ENCODE measurements around the gene TDRD6.

TDRD6 gene

DNA sequence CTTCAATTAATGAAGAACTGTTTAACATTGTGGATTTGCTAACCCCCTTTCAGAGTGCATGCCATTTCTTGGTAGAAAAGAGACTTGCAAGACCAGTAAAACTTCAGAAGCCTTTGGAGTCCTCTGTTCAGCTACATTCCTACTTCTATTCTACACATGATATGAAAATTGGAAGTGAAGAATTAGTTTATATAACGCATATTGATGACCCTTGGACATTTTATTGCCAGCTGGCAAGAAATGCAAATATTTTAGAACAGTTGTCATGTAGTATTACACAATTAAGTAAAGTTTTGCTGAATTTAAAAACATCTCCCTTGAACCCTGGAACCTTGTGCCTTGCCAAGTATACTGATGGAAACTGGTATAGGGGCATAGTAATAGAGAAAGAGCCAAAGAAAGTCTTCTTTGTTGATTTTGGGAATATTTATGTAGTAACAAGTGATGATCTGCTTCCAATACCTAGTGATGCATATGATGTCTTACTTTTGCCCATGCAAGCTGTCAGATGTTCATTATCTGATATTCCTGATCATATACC, 3.3 kb downstream of the TDRD6 start:
- in situ Hi-C loops (cut with MboI; ENCODE audit: low sequenced_read_pairs, unreplicated experiment): no loop called here
- no peak for DNase-seq (ENCODE audit: low spot score)
- TF ChIP-seq, protein P1, sequence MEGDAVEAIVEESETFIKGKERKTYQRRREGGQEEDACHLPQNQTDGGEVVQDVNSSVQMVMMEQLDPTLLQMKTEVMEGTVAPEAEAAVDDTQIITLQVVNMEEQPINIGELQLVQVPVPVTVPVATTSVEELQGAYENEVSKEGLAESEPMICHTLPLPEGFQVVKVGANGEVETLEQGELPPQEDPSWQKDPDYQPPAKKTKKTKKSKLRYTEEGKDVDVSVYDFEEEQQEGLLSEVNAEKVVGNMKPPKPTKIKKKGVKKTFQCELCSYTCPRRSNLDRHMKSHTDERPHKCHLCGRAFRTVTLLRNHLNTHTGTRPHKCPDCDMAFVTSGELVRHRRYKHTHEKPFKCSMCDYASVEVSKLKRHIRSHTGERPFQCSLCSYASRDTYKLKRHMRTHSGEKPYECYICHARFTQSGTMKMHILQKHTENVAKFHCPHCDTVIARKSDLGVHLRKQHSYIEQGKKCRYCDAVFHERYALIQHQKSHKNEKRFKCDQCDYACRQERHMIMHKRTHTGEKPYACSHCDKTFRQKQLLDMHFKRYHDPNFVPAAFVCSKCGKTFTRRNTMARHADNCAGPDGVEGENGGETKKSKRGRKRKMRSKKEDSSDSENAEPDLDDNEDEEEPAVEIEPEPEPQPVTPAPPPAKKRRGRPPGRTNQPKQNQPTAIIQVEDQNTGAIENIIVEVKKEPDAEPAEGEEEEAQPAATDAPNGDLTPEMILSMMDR (IDR thresholded peaks at IDR 0.05; ENCODE audit: borderline replicate concordance, control extremely low read depth, extremely low read depth, insufficient read depth, missing control alignments): no peak

DNA sequence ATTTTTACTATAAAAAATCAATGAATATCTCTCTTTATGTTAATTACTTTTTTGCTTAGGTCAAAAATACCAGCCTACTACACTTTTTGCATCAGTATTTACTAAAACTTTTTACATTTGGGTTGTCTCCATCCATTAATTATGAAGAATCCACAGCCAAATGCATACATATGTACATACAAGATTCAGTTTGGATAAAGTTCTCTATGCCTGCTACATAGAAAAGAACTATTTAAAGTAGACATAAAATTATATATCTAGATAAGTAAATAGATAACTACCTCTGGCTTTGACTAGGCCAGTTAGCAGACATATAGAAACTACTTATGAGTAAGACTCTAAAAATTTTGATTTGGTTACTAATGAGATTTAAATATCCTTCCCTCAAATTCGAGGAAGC, 12.3 kb downstream of the TDRD6 start:
- DNase-seq (ENCODE audit: low spot score): no peak
- TF ChIP-seq, protein P1 (IDR thresholded peaks at IDR 0.05; ENCODE audit: borderline replicate concordance, control extremely low read depth, extremely low read depth, insufficient read depth, missing control alignments): no peak
- in situ Hi-C loops (cut with MboI; ENCODE audit: low sequenced_read_pairs, unreplicated experiment): no loop called here

DNA sequence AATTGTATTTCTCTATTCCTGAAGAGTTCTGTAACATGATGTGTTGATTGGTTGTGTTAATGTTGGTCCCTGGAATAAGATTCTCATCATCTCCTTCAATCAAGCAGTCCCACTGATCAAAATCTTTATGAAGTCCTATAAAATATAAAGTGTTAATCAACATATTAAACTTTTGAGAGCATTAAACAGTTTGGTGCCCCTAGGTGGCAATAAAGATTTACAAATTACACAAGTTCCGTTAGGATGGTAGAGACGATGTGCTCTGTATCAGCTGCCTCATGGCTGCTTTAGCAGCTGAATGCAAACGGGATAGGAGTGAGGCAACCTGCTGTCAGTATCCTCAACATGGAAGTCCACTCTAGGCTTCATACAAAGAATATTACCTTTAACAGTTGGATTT, 16.9 kb downstream of the TDRD6 start:
- DNase-seq (ENCODE audit: low spot score): no peak
- in situ Hi-C loops (cut with MboI; ENCODE audit: low sequenced_read_pairs, unreplicated experiment): no loop called here
- TF ChIP-seq, protein P1 (IDR thresholded peaks at IDR 0.05; ENCODE audit: borderline replicate concordance, control extremely low read depth, extremely low read depth, insufficient read depth, missing control alignments): no peak

DNA sequence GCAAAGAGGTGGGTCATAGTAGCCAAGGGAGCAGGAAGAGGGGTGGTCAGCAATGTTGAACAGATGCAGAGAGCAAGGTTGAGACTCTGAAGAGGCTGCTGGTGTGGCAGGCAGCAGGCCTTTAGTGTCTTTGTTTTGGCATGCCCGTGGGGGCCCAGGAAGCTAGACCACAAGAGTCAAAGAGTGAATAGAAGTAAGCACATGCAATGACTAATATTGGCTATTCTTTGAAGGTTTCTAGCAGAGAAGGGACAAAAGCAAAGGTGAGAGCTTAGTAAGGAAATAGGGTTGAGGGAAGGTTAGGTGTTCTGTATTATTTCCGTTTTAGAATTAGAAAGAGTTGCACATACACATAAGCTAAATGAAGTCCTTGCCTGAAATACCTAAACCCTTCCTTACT, 18.8 kb downstream of the TDRD6 start:
- in situ Hi-C loops (cut with MboI; ENCODE audit: low sequenced_read_pairs, unreplicated experiment): no loop called here
- DNase-seq (ENCODE audit: low spot score): no peak
- TF ChIP-seq, protein P1 (IDR thresholded peaks at IDR 0.05; ENCODE audit: borderline replicate concordance, control extremely low read depth, extremely low read depth, insufficient read depth, missing control alignments): no peak

DNA sequence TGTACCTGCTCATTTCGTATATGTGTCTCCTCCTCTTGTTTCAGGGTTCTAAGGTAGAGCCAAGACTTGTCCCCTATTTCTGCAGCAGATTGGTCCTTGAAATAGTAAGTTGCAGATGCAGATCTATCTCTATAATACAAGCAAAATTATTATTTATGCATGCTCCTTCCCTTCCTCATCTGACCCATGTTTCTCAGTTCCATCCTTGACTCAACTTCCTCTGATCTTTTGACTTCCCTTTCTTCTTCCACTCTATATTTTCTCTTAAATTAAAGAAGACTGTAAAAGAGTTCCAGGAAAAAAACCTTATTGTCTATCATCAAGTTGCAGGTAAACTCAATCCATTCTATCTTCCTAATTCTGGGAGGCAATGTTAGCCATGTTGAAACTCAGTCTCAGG, 23.8 kb downstream of the TDRD6 start:
- TF ChIP-seq, protein P1 (IDR thresholded peaks at IDR 0.05; ENCODE audit: borderline replicate concordance, control extremely low read depth, extremely low read depth, insufficient read depth, missing control alignments): no peak
- DNase-seq (ENCODE audit: low spot score): no peak
- in situ Hi-C loops (cut with MboI; ENCODE audit: low sequenced_read_pairs, unreplicated experiment): no loop called here

DNA sequence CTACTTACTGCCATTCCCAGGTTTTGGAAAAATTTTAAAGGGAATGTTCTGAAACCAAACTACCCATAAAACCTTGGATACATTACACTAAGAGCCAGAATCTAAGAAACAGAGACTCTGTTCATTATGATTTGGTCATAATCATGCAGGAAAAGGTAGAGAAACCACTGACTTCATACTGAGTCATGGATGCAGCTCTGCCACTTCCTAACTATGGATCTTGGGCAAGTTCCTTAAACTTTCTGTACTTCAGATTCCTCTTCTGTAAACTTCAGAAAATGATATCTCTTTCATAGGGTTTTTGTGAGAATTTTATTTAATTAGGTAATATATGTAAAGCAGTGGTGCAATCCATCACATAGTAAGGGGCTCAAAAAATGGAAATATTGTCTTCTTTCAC, 27.5 kb downstream of the TDRD6 start:
- in situ Hi-C loops (cut with MboI; ENCODE audit: low sequenced_read_pairs, unreplicated experiment): no loop called here
- TF ChIP-seq, protein P1 (IDR thresholded peaks at IDR 0.05; ENCODE audit: borderline replicate concordance, control extremely low read depth, extremely low read depth, insufficient read depth, missing control alignments): no peak
- no peak for DNase-seq (ENCODE audit: low spot score)

DNA sequence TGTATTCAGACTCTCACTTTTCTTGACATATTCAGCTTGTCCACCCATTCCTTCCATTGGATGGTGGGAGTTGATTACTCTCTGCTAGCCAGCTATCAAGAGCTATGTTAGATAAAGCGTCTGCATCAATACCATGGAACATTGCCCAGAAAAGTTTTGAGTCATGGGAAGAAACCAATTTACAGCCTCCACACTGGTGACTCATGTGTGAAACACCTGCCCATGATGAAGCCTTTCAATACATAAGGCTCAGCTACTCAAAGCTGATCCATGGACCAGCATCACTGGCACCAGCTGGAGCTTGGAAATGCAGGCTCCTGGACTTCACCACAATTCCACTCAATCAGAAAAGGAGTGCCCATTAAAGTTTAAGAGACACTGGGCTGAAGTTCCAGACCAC, 31.4 kb downstream of the TDRD6 start:
- TF ChIP-seq, protein P1 (IDR thresholded peaks at IDR 0.05; ENCODE audit: borderline replicate concordance, control extremely low read depth, extremely low read depth, insufficient read depth, missing control alignments): no peak
- DNase-seq (ENCODE audit: low spot score): no peak
- in situ Hi-C loops (cut with MboI; ENCODE audit: low sequenced_read_pairs, unreplicated experiment): no loop called here
